H1 (cell line): ENCODE results near the gene SF3B2. TPM values are rescaled to one million over a fixed set of nuclear protein-coding genes. Genes with fewer than 3 reads are reported as not detected.

Experiments used
- RBBP5 ChIP-seq: IDR thresholded peaks from 2 replicates; pipeline ENCODE4 v1.7.1; 2012; ENCODE audit warnings: low read depth, mild to moderate bottlenecking, inconsistent platforms, low read length, moderate library complexity, borderline replicate concordance
- polyA plus RNA-seq, 7 experiments: library from polyadenylated mRNA; depleted of rRNA in 3 of 7; stranded (reverse) in 5 of 7; unstranded in 2 of 7; fragments of >200 nt in 5 of 7; fragments of 200-250 nt in 2 of 7; gene quantifications; 1 replicate in 5 of 7; 2 replicates in 1 of 7; 4 replicates in 1 of 7; pipeline versions ENCODE4 v1.2.1 to v1.2.3, GENCODE V29; 2011 to 2013; ENCODE audit warnings: missing spikeins in 2 of 7, mixed read lengths in 2 of 7
- total RNA-seq: library from RNA; stranded (reverse); fragmentation: NEBNext Ultra II Directional; extraction: Animal tissue kit (Norgen Biotek cat#: 25700); gene quantifications from 2 replicates; pipeline ENCODE4 v1.2.1, GENCODE V29; 2021
- TF ChIP-seq, protein P1 (sequence below): IDR thresholded peaks from 2 replicates; pipeline ENCODE4 v1.6.1; 2012; ENCODE audit warnings: low read length, inconsistent platforms

Gene SF3B2
- total and polyA plus RNA-seq, 2 of the 8 experiments (the other 6 are each of a cell fraction or from before 2014, with no cell fraction given): 182 to 237 TPM

DNA sequence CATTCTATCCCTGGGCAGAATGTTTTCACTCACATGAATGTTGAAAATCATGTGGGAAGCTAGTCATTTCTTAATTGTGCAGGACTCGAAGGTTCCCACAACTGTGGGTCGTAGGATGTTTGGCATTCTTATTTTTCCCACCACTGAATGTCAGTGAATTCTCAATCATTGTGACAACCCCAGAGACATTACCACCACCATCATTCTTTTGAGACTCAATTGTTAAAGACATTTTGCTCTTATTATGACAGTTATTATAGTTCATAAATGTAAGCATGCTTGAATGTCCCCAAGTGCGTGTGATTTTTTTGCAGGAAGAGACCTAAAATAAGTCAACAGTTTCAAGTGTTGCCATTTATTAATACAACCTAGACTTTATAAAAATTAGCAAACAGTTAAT lies 36.9 kb downstream of the SF3B2 start (continued):
- TF ChIP-seq, protein P1, sequence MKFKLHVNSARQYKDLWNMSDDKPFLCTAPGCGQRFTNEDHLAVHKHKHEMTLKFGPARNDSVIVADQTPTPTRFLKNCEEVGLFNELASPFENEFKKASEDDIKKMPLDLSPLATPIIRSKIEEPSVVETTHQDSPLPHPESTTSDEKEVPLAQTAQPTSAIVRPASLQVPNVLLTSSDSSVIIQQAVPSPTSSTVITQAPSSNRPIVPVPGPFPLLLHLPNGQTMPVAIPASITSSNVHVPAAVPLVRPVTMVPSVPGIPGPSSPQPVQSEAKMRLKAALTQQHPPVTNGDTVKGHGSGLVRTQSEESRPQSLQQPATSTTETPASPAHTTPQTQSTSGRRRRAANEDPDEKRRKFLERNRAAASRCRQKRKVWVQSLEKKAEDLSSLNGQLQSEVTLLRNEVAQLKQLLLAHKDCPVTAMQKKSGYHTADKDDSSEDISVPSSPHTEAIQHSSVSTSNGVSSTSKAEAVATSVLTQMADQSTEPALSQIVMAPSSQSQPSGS: no peak
- TF ChIP-seq RBBP5: no peak
